ENCODE data around the gene TFCP2. TPM values are rescaled to one million over a fixed set of nuclear protein-coding genes. Genes with fewer than 3 reads are reported as not detected.
"Not testable (repeated sequence)": the region's sequence is repeated elsewhere in the genome, so short reads cannot be mapped to it uniquely, and the experiment has no call there.

The TFCP2 gene
- total RNA-seq = 15.2 and 17.2 TPM in 2 replicates
- 25.8 TPM for polyA plus RNA-seq (2012)

- DNase-seq (ENCODE audit: low read depth) = peak; percentile 97
These were observed at the start of gene TFCP2 for GRCh38 chr12:51172515-51173431. Gene TFCP2 (minus strand): TSS chr12:51173135. CDS start chr12:51172422, 713 bp downstream.

- no peak for DNase-seq (ENCODE audit: low read depth)
These were observed 49.5 kb upstream of the TFCP2 start for GRCh38 chr12:51222461-51222860.

GRCh38 chr12:51219857-51220256 is 46.9 kb upstream of the TFCP2 start:
- DNase-seq (ENCODE audit: low read depth) = not testable (repeated sequence)

GRCh38 chr12:51219322-51219721 is 46.4 kb upstream of the TFCP2 start:
- DNase-seq (ENCODE audit: low read depth) = no peak

GRCh38 chr12:51218607-51219161 is 45.7 kb upstream of the TFCP2 start:
- no peak for DNase-seq (ENCODE audit: low read depth)

GRCh38 chr12:51217968-51218606 is 45.2 kb upstream of the TFCP2 start, which contains the start of gene POU6F1:
Gene POU6F1 (minus strand): TSS chr12:51218062. CDS start chr12:51206836, 11,226 bp downstream.
- peak; percentile 89 for DNase-seq (ENCODE audit: low read depth)

GRCh38 chr12:51217133-51217967 is 44.4 kb upstream of the TFCP2 start:
- peak; percentile 68 for DNase-seq (ENCODE audit: low read depth)

GRCh38 chr12:51216642-51217041 is 43.7 kb upstream of the TFCP2 start:
- no peak for DNase-seq (ENCODE audit: low read depth)

GRCh38 chr12:51214895-51215294 is 42.0 kb upstream of the TFCP2 start:
- no peak for DNase-seq (ENCODE audit: low read depth)

- no peak for DNase-seq (ENCODE audit: low read depth)
These were observed 37.9 kb upstream of the TFCP2 start for GRCh38 chr12:51210690-51211395.

- DNase-seq (ENCODE audit: low read depth) = no peak
These were observed 36.3 kb upstream of the TFCP2 start for GRCh38 chr12:51209259-51209658.

- DNase-seq (ENCODE audit: low read depth) = no peak
These were observed 35.2 kb upstream of the TFCP2 start for GRCh38 chr12:51208016-51208660.

GRCh38 chr12:51205350-51205749 is 32.4 kb upstream of the TFCP2 start:
- DNase-seq (ENCODE audit: low read depth) = no peak

- DNase-seq (ENCODE audit: low read depth) = no peak
These were observed 29.8 kb upstream of the TFCP2 start for GRCh38 chr12:51202718-51203117.

GRCh38 chr12:51200806-51201205 is 27.9 kb upstream of the TFCP2 start:
- DNase-seq (ENCODE audit: low read depth) = no peak

GRCh38 chr12:51200156-51200555 is 27.2 kb upstream of the TFCP2 start:
- no peak for DNase-seq (ENCODE audit: low read depth)

- no peak for DNase-seq (ENCODE audit: low read depth)
These were observed 26.5 kb upstream of the TFCP2 start for GRCh38 chr12:51199366-51199945.

- DNase-seq (ENCODE audit: low read depth) = no peak
These were observed 25.8 kb upstream of the TFCP2 start for GRCh38 chr12:51198568-51199365.

Measured in myocyte (in vitro differentiated cells).